Mammary epithelial cell (primary cell): ENCODE data around the gene TMCC1.
"Not testable (repeated sequence)": the region's sequence is repeated elsewhere in the genome, so short reads cannot be mapped to it uniquely, and the experiment has no call there.

ENCODE experiments used
- CTCF ChIP-seq, 2 donors: IDR thresholded peaks in 1 of 2; conservative IDR thresholded peaks in 1 of 2; 2 replicates each; pipeline ENCODE4 v1.5.1; 2011 to 2012; ENCODE audit warnings: inconsistent platforms in 2 of 2, low read length in 2 of 2, mild to moderate bottlenecking in 2 of 2, control low read depth in 1 of 2, low read depth in 1 of 2; ENCODE audit not compliant: insufficient read depth in 1 of 2; ENCODE audit errors: extremely low read depth in 1 of 2
- EZH2 ChIP-seq: IDR thresholded peaks from 2 replicates; pipeline ENCODE4 v1.6.1; 2012; ENCODE audit warnings: low read length, inconsistent platforms, borderline replicate concordance

GRCh38 chr3:129751105-129751504, 142.4 kb downstream of the TMCC1 start:
- not testable (repeated sequence) for TF ChIP-seq CTCF (conservative IDR thresholded peaks at IDR 0.05 in 1 of 2, IDR thresholded peaks at IDR 0.05 in 1 of 2; ENCODE audit: extremely low read depth in 1 of 2, insufficient read depth in 1 of 2, low read depth in 1 of 2, low read length in 2 of 2); EZH2
